K562 (cell line): ENCODE measurements around the gene NPM3.

ENCODE experiments used
- ETV5 ChIP-seq: sonication (generic); formaldehyde crosslinking; IDR thresholded peaks from 2 replicates; pipeline ENCODE4 v1.4.0; 2020; ENCODE audit warnings: low read depth, mild to moderate bottlenecking, missing genetic modification reagents
- MEIS2 ChIP-seq: fragments of 450-650 bp; IDR thresholded peaks from 2 replicates; pipeline ENCODE4 v1.6.1; 2014; ENCODE audit warnings: mild to moderate bottlenecking; ENCODE audit not compliant: partially characterized antibody
- POLR2A ChIP-seq: fragments of 450-650 bp; conservative IDR thresholded peaks from 2 replicates; pipeline ENCODE4 v1.6.1; 2016
- RAD21 ChIP-seq, 2 experiments: fragments of 250-450 bp in 1 of 2; fragments of 450-650 bp in 1 of 2; sonication (Bioruptor Pico) in 1 of 2; formaldehyde crosslinking in 1 of 2; IDR thresholded peaks in 1 of 2; conservative IDR thresholded peaks in 1 of 2; 2 replicates each; pipeline versions ENCODE4 v1.4.0 to v1.8.0; 2020 to 2022; ENCODE audit warnings: mild to moderate bottlenecking in 2 of 2, moderate library complexity in 1 of 2
- TAF1 ChIP-seq: IDR thresholded peaks from 2 replicates; pipeline ENCODE4 v1.6.1; 2011; ENCODE audit warnings: mild to moderate bottlenecking, low read length, moderate library complexity; ENCODE audit not compliant: insufficient read depth, control insufficient read depth, severe bottlenecking; ENCODE audit errors: extremely low read depth
- TAF7 ChIP-seq: fragments of 450-650 bp; IDR thresholded peaks from 2 replicates; pipeline ENCODE4 v1.6.1; 2016; ENCODE audit warnings: missing genetic modification characterization, missing compliant biosample characterization
- TCF7 ChIP-seq: sonication (generic); IDR thresholded peaks from 2 replicates; pipeline ENCODE4 v1.6.1; 2016; ENCODE audit warnings: antibody characterized with exemption, borderline replicate concordance
- ZNF3 ChIP-seq: fragments of 250-450 bp; sonication (Bioruptor Pico); IDR thresholded peaks from 2 replicates; pipeline ENCODE4 v1.5.0; 2021; ENCODE audit warnings: mild to moderate bottlenecking, moderate library complexity
- ZNF589 ChIP-seq: fragments of 200-800 bp; sonication (Bioruptor generic); IDR thresholded peaks from 2 replicates; pipeline ENCODE4 v1.6.1; 2016; ENCODE audit warnings: low read depth, missing genetic modification characterization, missing compliant biosample characterization
- TF ChIP-seq, protein P1 (sequence below): sonication (generic); formaldehyde crosslinking; IDR thresholded peaks from 2 replicates; pipeline ENCODE4 v1.8.0; 2023; ENCODE audit warnings: mild to moderate bottlenecking, missing genetic modification reagents
- TF ChIP-seq, protein P2 (sequence below), 3 experiments: IDR thresholded peaks in 2 of 3; conservative IDR thresholded peaks in 1 of 3; 2 replicates each; pipeline ENCODE4 v1.5.1; 2011 to 2012; ENCODE audit warnings: low read length in 3 of 3, mild to moderate bottlenecking in 3 of 3, control low read depth in 2 of 3, improper control_type of control experiment in 1 of 3, inconsistent platforms in 1 of 3, low read depth in 1 of 3, mixed read lengths in 1 of 3, moderate library complexity in 1 of 3; ENCODE audit not compliant: insufficient read depth in 2 of 3

DNA sequence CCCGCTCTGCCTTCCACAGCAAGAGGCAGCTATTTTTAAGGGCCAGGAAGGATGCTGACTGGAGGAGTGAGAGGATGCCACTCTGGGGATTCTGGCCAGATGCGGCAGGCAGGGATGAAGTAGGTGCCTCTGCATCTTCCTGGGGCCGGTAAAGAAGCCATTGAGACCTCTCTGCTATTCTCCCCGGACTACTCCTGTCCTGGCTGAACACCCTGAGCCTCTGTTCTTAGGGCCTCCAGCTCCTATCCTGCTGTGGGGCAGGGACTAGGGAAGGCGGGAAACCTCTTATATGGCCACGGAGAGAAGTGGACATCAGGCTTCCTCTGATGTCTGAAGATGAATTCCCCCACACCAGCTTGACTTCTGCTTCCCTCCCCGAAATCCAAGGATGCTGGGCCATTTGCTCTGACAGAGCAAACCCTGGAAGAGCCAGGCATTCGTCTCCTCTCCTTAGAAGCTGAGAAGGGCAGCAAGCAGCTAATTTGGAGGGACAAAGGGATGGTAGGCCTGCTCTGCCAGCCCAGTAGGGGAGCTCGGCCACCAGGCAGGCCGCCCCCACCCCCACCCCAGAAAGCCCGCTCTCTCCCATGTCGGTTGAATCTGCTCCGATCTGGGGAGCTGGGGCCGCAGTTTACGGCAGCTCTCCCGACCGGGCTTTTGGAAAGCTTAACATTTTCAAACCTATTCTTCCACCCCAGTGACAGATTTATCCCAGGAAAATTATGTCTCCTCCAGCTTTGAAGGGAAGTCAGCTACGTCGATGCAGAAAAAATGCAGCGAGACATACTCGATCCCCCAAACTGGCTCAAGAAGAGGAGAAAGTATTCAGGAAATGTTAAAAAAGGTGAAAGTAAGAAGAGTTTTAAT, 10.1 kb downstream of the NPM3 start:
- TF ChIP-seq, protein P1, sequence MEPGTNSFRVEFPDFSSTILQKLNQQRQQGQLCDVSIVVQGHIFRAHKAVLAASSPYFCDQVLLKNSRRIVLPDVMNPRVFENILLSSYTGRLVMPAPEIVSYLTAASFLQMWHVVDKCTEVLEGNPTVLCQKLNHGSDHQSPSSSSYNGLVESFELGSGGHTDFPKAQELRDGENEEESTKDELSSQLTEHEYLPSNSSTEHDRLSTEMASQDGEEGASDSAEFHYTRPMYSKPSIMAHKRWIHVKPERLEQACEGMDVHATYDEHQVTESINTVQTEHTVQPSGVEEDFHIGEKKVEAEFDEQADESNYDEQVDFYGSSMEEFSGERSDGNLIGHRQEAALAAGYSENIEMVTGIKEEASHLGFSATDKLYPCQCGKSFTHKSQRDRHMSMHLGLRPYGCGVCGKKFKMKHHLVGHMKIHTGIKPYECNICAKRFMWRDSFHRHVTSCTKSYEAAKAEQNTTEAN: no peak
- TF ChIP-seq TAF1 (no peak), ZNF589 (CRISPR knock-in tag) (no peak), RAD21 (CRISPR knock-in tag; conservative IDR thresholded peaks at IDR 0.05 in 1 of 2, IDR thresholded peaks at IDR 0.05 in 1 of 2) (no peak), POLR2A (no peak), ZNF3 (no peak), TAF7 (tag) (no peak), TCF7 (no peak), MEIS2 (no peak), ETV5 (CRISPR knock-in tag) (no peak)
- TF ChIP-seq, protein P2, sequence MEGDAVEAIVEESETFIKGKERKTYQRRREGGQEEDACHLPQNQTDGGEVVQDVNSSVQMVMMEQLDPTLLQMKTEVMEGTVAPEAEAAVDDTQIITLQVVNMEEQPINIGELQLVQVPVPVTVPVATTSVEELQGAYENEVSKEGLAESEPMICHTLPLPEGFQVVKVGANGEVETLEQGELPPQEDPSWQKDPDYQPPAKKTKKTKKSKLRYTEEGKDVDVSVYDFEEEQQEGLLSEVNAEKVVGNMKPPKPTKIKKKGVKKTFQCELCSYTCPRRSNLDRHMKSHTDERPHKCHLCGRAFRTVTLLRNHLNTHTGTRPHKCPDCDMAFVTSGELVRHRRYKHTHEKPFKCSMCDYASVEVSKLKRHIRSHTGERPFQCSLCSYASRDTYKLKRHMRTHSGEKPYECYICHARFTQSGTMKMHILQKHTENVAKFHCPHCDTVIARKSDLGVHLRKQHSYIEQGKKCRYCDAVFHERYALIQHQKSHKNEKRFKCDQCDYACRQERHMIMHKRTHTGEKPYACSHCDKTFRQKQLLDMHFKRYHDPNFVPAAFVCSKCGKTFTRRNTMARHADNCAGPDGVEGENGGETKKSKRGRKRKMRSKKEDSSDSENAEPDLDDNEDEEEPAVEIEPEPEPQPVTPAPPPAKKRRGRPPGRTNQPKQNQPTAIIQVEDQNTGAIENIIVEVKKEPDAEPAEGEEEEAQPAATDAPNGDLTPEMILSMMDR (IDR thresholded peaks at IDR 0.05 in 2 of 3, conservative IDR thresholded peaks at IDR 0.05 in 1 of 3; ENCODE audit: insufficient read depth in 2 of 3, low read depth in 1 of 3, low read length in 3 of 3): no peak
